Measurements from ENCODE around the gene SLX4.
"Not testable (repeated sequence)": the region's sequence is repeated elsewhere in the genome, so short reads cannot be mapped to it uniquely, and the experiment has no call there.

SLX4 gene

DNA sequence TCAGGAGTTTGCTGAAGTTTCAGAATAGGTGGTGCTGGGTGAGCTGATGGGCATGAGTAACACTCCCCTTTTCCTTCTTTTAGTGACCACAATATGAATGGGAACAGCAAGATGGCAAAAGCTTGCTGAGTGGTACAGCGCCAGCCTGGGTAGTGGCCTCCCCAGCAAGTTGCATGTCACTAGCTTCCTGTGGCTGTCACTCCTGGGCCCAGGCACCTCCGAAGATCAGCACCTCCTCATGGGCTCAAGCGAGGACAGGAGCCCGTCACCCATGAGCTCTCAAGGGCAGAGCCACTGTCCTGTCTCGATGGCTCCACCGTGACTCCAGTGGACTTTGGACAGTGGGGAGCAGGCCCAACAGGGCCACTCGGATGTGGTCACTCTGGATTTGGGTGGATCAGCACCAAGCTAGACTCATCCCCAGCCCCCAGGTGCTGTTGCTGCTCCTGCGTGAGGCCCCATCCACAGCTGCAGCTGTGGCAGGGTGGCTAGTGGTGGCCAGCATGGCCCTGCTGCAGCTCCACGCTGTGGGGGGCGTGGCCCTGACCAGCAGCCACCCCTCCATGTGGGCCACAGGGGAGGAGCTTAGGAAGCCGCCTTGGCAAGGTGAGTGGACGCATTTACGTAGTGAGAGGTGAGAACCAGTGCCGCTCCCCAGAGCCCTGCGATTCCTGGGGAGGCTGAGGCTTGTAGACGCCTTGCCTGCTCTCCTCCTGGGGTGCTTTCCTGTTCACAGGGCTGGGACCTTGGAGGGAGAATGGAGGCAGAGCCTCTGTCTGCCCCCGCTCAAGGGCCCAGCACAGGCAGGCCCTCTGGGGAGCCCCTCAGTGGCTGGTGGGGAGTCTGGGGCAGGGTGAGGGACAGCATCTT is 29.5 kb upstream of the SLX4 start:
- no peak for DNase-seq

GRCh38 chr16:3640207-3640606 is 28.8 kb upstream of the SLX4 start:
- DNase-seq: no peak

DNA sequence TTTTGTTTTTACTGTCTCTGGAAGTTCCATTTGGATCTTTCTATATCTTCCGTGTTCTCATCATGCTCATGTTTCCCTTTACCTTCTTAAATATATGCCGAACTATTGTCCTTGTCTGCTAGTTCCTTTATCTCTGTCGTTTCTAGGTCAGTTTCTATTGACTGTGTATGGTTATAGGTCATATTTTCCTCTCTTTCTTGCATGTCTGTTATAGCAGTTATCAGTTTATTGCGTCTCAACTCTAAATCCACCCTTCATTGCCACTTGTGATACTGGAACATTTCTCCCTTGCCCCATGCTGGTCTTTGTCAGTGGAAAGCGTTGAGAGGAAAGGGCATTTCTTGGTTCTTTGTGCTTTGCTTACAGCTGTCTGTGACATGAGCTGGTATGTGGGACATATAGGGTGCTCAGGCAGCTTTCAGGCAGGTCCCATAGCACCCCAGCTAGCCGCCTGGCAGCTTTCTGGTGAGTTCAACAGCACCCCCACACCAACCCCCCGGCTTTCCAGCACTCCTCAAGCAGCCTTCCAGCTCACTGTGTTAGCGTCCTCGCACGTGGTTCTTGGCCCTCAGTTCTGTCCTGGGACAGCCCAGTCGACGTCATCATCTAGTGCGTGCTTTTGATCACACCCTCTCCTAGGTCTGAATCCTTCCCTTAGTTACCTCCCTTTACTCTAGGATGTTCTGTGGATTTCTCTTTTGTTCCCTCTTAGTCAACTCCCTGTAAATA is 27.7 kb upstream of the SLX4 start:
- DNase-seq: no peak

DNA sequence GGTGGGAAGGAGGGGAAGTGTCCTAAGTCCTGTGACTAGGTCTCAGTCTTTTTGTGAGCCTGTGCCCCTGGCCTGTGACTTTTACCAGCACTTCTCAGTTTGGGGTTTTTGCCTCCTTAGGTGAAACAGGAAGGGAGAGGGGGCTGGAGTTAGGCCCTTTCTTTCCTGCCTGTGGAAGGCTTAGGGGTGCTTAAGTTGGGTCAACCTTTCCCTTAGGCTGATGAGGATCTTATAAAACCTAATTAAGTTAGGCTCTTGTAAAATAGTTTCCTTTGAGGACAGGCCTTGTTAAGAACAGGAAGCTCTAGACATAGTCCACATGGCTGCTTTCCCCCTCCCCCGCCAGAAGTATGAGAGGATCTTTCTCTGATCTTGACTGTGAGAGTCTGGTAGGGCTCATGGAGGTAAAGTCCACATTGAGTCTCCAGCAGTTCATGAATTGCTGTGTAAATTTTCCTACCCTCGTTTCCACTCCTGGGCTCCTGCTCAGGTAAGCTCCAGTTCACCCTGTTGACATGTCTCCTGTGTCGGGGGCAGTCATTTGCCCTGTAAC is 26.0 kb upstream of the SLX4 start:
- DNase-seq: peak; percentile 58

GRCh38 chr16:3625911-3626732 is 14.7 kb upstream of the SLX4 start:
- DNase-seq: no peak

- DNase-seq: no peak
These were observed 13.9 kb upstream of the SLX4 start for GRCh38 chr16:3625331-3625730.

- no peak for DNase-seq
These were observed 12.2 kb upstream of the SLX4 start for GRCh38 chr16:3623642-3624041.

DNA sequence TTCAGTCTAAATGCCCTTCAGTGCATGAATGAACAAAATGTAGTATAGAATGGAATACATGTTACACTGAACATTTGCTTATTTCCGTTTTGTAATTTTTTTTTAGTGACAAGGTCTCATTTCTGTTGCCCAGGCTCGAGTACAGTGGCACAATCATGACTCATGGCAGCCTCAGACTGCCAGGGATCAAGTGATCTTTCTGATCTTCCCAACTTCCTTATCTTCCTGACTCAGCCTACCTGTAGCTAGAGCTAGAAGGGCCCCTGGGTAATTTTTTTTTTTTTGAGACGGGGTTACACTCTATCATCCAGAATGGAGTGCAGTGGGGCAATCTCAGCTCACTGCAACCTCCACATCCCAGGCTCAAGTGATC is 7.3 kb upstream of the SLX4 start:
- peak; percentile 37 for DNase-seq

- no peak for DNase-seq
These were observed 1.4 kb upstream of the SLX4 start for GRCh38 chr16:3612510-3613466.

DNA sequence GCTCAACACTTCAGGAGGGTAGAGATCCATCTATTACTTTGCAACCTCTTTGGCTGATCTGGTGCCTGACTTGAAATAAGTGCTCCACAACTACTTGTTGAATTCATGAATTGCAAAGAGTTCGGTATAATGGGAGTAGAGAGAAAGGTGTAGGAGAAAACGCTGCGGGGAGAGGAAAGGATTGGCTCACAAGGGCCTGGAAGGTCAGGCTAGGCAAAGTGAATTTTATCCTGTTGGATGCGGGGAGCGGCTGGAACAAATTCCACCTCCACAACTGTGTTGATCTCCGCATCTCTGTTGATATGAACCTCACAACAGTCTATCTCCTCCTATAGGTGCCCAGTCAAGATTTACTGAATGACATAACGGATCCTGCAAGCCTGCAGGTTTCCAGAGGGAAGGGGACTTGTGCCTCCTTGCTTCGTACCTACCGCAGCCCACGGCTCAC is 684 bp downstream of the SLX4 start:
- no peak for DNase-seq

DNA sequence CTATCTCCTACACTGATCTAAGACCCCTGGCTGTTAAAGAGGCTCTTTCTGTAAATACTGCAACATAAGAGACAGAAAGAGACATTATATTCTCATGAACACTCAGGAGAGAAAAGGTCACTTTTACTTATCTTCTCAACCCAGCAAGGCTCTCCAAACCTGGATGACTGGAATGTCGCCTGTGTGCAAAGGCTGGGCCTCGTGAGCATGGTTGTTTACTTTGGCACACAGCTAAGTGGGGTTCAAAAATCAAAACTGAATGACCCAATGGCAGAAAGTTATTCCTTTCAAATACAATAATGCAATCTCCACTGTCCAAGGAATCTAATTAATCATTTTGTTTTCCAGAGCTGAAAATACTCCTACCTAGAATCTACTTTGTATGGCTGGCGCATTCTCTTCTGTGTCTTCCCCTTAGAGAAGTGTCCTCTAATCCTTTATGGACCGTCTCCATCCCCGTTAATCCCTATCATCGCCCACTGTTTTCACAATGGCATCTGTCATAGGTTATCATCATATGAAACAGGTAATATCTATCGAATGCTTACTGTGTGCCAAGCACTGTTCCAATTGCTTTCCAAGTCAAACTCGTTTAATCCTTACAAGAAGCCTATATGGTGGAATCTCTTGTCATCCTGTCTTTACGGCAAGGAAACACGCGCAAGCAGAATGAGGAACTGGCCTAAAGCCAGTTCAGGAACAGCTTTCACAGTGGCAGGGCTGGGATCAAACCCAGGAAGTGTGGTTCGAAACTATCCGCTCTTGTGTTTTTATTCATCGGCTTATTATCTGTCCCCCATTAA is 1.3 kb downstream of the SLX4 start:
- no peak for DNase-seq

GRCh38 chr16:3608976-3609375 is 2.4 kb downstream of the SLX4 start:
- DNase-seq: not testable (repeated sequence)

DNA sequence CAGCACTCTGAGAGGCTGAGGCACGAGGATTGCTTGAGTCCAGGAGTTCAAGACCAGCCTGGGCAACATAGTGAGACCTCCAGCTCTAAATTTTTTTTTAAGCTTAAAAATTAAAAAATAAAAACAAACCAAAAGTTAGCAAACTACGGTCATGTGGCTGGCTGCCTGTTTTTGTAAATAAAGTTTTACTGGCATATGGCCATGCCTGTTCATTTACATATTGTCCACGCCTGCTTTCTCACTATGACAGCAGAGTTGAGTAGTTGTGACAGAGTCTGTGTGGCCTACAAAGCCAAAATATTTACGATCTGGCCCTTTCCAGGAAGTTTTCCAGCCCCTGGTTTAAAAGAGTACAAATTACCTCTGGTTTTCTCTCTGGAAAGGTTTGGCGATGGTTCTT is 3.3 kb downstream of the SLX4 start:
- no peak for DNase-seq

- DNase-seq: no peak
These were observed 3.8 kb downstream of the SLX4 start for GRCh38 chr16:3607634-3608033.

GRCh38 chr16:3607161-3607560 is 4.2 kb downstream of the SLX4 start:
- DNase-seq: no peak

GRCh38 chr16:3606441-3606840 is 5.0 kb downstream of the SLX4 start:
- DNase-seq: no peak

- no peak for DNase-seq
These were observed 9.1 kb downstream of the SLX4 start for GRCh38 chr16:3602320-3602653.

GRCh38 chr16:3601614-3602319 is 9.6 kb downstream of the SLX4 start:
- no peak for DNase-seq

DNA sequence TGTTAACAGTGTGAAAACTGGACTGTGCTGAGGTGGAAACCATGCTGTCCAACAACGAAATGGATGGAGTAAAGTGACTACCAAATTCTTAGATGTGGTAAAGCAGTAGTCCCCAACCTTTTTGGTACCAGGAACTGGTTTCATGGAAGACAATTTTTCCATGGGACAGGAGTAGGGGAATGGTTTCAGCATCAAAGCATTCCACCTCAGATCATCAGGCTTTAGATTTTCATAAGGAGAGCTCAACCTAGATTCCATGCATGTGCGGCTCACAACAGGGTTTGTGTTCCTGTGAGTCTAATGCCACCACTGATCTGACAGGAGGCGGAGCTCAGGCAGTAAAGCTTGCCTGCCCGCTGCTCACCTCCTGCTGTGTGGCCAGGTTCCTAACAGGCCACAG is 11.5 kb downstream of the SLX4 start:
- no peak for DNase-seq

- no peak for DNase-seq
These were observed 12.3 kb downstream of the SLX4 start for GRCh38 chr16:3599121-3599520.

All from CD4-positive, alpha-beta T cell treated with Interleukin-6 for 4 hours (primary cell).